GM10847 (cell line): ENCODE measurements around the gene GRIP2.

Source experiments
- POLR2A ChIP-seq: IDR thresholded peaks from 2 replicates; pipeline ENCODE4 v1.6.1; 2011; ENCODE audit not compliant: insufficient read length; ENCODE audit errors: extremely low read depth

The GRIP2 gene

DNA sequence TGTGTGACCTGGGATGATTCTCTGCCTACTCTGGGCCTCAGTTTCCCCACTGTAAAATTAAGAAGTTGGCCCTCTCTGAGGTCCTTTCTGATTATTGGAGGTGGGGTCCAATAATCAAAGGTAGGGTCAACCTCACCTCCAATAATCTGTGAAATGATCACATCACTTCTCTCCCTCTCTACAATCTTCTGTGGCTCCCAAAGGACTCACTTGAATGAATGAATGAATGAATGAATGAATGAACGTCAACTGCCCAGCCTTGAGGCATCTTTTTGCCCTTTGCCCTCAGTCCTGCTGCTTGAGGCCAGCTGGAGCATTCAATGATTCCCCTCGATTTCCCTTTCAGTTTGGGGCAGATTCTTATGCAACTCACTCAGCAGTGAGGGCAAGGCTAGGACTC, 26.7 kb upstream of the GRIP2 start:
- no peak for TF ChIP-seq POLR2A

- TF ChIP-seq POLR2A = no peak
These were observed 25.9 kb upstream of the GRIP2 start for GRCh38 chr3:14565868-14566588.

- TF ChIP-seq POLR2A = no peak
These were observed 24.6 kb upstream of the GRIP2 start for GRCh38 chr3:14564741-14565140.

DNA sequence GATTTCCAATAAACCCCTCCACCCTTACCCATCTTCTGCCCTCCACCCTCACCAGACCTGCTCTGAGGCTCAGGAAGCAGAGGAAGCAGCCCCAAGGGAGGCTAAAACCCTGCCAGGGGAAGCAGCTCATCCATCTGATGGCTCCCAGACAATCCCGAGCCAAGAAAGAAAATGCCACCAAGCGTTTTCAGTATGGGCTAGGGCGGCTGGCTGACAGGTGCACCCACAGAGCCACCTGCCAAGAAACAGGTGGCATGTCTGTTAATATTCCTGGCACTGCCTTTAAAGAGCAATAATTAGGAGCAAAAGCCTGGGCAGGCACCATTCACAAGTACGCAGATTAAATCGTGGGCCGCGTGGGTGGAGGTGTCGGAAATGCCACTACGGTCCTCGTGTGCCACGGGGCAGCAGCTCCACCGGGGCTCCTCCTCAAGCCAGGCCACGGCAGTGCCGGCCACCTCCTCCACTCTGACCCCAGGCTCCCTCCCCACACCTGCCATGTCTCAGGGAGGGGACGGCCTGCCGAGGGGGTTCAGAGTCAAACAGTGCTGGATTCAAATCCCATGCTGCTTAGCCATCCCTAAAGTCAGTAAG, 23.9 kb upstream of the GRIP2 start:
- no peak for TF ChIP-seq POLR2A

DNA sequence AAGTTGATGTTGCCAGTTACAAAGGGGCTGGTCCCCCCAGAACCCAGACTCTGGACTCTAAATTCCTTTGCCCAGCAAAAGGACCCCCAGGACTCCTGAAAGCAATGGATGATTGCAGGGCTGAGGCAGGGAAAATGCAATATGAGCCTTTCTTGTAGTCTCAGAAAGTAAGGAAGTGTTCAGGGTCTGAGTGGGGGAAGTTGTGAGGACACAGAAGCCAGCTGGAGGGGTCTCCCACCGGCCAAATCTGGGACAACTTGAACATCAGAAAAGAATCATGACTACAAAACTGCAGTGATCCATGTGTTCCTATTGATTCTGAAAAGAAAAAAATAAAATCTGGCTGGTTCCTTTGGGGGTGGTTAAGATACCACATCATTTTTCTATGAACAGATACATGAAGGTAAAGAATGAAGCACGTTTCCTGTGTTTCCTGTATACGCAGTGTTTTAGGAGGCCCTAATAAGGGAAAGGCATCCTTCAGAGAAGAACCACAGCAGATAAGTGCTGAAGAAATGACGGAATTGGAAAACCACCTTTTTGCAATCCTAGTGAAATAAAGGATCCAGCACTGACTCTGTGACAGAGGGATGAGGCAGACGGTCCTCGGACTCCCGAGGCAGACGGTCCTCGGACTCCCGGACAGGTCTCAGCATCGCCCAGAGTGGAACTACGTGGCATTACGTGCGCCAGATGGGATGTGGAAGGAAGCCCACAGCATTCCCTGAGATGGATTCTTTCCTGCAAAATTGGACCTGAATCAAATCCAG, 22.2 kb upstream of the GRIP2 start:
- TF ChIP-seq POLR2A = no peak

DNA sequence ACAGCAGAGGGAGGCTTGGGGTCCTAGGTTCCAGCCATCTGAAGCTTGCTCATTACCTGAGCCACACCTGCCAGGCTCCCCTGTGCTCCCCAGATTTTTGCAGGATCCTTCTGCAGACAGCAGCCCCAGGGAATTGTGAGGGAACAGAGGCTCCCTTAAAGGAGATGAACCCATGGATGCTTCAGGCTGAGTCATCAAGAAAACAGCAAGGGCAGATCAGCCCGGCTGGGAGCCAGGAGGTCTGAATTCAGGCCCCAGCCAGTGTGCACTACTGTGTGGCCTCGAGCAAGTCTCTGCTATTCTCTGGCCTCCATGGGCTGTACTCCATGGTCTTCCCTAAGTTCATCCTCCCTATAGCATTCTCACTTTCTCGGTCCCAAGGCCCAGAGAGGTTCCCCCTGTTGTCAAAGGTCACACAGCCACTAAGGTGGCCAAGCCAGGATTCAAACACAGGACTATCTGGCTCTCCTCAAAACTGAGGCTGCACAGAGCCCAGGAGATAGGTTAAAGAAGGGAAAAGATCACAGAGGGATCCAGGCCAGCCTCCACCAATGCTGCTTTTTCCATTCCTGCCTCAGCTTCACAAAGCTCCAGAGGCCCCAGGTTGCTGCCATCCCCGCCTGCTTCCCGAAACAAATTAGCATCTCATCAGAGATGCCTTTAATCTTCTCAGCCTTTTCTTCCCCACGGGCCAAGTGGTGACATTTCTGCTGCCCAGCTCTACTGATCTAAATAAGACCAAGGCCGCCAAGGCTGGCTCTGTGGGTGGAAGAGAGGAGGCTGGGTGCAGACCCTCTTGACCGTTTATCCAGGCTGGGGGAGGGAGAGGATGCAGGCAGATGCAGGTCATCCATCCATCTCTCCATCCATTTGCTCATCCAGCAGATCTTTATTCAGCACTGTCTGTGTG, 21.2 kb upstream of the GRIP2 start:
- no peak for TF ChIP-seq POLR2A

DNA sequence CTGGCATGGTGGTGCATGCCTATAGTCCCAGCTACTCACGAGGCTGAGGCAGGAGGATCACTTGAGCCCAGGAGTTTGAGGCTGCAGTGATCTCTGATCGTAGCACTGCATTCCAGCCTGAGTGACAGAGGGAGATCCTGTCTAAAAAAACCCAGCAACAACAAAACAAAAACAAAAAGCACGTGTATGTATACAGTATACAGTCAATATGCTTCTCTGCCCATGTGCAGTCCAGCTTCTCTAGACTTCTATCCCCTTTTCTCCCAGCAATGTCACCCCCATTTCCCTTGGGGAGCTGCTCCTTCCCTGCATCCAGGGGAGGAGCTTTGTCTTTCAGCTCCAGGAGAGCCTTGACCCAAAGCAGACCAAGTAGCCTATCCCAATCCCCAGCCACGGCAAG, 20.0 kb upstream of the GRIP2 start:
- no peak for TF ChIP-seq POLR2A

DNA sequence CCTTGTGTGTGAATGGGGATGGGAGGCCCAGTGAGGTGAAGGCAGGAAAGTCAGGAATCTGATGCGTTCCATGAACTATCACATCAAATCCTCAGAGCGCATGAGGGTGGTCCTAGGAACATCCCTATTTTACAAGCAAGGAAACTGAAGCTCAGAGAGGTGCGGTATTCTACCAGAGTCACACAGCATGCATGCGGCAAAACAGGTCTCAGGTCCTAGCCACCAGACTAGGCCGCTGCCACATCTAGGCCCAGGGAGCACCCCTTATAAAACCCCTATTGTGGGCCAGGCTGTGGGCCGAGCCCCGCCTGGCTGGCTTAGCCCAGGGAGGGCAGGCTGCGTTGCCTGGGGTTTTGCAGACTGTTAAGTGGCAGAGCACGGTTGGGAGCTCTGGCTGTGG, 17.9 kb upstream of the GRIP2 start:
- no peak for TF ChIP-seq POLR2A

DNA sequence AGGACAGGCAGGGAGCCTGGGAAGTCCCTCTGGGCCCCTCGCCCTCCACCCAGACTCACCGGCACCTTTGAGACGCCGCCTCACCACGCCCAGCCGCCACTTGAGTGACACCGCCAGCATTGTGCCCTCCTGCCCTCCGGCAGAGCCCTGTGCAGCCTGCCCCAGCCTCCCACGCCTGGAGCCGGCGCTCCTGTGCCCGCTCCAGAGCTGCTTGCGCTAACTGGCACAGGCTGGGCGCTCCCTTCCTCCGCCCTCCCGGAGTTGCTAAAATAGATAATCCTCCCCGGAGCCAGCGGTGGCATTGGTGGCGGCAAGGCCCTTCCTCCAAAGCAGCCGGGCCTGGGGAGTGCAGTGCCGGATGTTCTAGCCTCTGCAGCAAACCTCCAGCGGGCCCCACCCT, 15.7 kb upstream of the GRIP2 start:
- TF ChIP-seq POLR2A = no peak

DNA sequence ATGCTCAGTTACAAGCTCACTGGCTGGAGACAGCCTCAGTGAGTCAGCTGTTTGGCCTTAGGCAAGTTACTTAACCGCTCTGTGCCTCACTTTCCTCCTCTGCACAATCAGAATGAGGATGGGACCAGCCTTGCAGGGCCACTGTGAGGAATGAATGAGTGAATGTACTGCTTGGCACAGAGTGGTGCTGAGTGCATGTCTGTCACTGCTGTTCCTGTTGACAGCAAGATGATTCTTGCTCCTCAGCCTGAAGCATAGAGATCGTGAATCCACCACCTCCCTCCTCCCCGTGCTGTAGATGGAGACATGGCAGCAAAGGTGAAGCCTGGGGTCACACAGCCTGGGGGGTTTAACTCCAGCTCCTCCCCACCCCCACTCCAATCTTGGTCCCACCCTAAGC, 14.6 kb upstream of the GRIP2 start:
- no peak for TF ChIP-seq POLR2A

DNA sequence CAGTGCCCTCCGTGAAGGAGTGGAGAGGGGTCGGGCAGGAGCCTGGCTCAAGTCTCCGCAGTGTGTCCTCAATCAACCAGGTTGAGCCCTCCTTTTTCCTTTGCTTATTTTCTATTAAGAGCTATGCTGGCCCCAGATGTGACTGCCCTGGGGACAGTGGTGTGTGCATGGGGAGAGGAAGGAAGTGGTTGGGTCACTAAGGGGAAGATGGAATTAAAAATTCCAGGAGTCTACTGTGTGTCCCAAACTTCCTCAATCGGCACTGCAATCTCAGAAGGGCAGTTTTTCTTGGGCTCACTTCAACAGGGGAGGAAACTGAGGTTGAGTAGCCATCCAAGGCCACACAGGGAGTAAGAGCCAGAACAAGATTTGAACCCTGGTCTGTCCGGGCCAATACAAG, 13.7 kb upstream of the GRIP2 start:
- no peak for TF ChIP-seq POLR2A

GRCh38 chr3:14552717-14553116, 12.6 kb upstream of the GRIP2 start:
- no peak for TF ChIP-seq POLR2A

- no peak for TF ChIP-seq POLR2A
These were observed 12.0 kb upstream of the GRIP2 start for GRCh38 chr3:14552041-14552648.

GRCh38 chr3:14550651-14551611, 10.8 kb upstream of the GRIP2 start:
- TF ChIP-seq POLR2A = no peak
